Esophagus (tissue), 2 donors: ENCODE data around the gene ZNF282. TPM values are rescaled to one million over a fixed set of nuclear protein-coding genes. Genes with fewer than 3 reads are reported as not detected.

ENCODE experiments used
- H3K27ac ChIP-seq, 2 donors: one replicate each; pipeline ENCODE4 v1.5.1; 2013; ENCODE audit warnings: low read depth in 2 of 2, mild to moderate bottlenecking in 2 of 2, inconsistent platforms in 1 of 2, low read length in 1 of 2, moderate library complexity in 1 of 2
- H3K27me3 ChIP-seq, 2 donors: one replicate each; pipeline ENCODE4 v1.6.1; 2013; ENCODE audit warnings: low read length in 2 of 2, control low read depth in 1 of 2, mild to moderate bottlenecking in 1 of 2; ENCODE audit not compliant: insufficient read depth in 2 of 2, control insufficient read depth in 1 of 2
- H3K36me3 ChIP-seq, 2 donors: one replicate each; pipeline ENCODE4 v1.6.1; 2013; ENCODE audit warnings: low read length in 1 of 2; ENCODE audit not compliant: control insufficient read depth in 2 of 2, insufficient read depth in 2 of 2
- H3K4me1 ChIP-seq, 2 donors: one replicate each; pipeline ENCODE4 v1.6.1; 2013; ENCODE audit warnings: low read length in 1 of 2; ENCODE audit not compliant: control insufficient read depth in 2 of 2, insufficient read depth in 2 of 2
- H3K4me3 ChIP-seq, 2 donors: one replicate each; pipeline ENCODE4 v1.5.1; 2013; ENCODE audit warnings: low read length in 2 of 2, mild to moderate bottlenecking in 2 of 2, low read depth in 1 of 2, moderate library complexity in 1 of 2
- H3K9me3 ChIP-seq, 2 donors: one replicate each; pipeline ENCODE4 v1.6.1; 2013; ENCODE audit warnings: mild to moderate bottlenecking in 2 of 2, low read depth in 1 of 2, low read length in 1 of 2, moderate library complexity in 1 of 2; ENCODE audit not compliant: control insufficient read depth in 2 of 2, insufficient read depth in 1 of 2
- WGBS, 2 donors: extraction: QIAGEN DNeasy Blood & Tissue Kit; methylation state at CpG; one replicate each; pipeline ENCODE4 v1.1.7; 2013; 5-methylcytosine and 5-hydroxymethylcytosine counted together
- polyA plus RNA-seq, 2 donors: library from polyadenylated mRNA; stranded (reverse); fragments of 200-250 nt; gene quantifications; one replicate each; pipeline ENCODE4 v1.2.3, GENCODE V29; 2013
- donor health status: healthy with polysubstance abuse.
- donor health status: Bipolar disorder and iron deficiency.

Gene ZNF282
- polyA plus RNA-seq, 2 donors: 9.5 to 11.7 TPM

DNA sequence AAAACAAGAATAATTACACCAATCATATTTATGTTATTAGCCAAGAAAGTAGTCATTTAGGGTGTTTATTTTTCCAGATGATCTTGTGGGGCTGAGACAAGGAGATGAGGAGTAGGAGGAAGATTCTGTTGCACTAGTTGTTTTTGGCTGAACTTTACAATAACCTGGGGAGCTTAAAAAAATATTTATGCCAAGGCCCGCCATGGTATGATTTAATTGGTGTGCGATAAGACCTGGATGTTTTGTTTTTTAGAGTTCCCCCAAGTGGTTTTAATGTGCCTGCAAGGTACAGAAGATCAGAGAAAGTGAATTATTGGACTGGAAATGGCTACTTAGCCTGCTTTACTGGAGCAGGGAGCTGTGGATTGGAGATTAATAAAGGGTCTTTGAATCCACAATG is 7.1 kb upstream of the ZNF282 start:
- H3K4me1 ChIP-seq: no peaks in the 10 kb centered on the region
- H3K27me3 ChIP-seq: no peaks in the 10 kb centered on the region
- no peaks in the 10 kb centered on the region for H3K9me3 ChIP-seq
- H3K27ac ChIP-seq: no peak overlapping the region
- 51 to 53% methylated on average over 2 of the region's 2 CpGs for WGBS, 2 donors
- no peaks in the 10 kb centered on the region for H3K36me3 ChIP-seq
- H3K4me3 ChIP-seq: no peak overlapping the region

DNA sequence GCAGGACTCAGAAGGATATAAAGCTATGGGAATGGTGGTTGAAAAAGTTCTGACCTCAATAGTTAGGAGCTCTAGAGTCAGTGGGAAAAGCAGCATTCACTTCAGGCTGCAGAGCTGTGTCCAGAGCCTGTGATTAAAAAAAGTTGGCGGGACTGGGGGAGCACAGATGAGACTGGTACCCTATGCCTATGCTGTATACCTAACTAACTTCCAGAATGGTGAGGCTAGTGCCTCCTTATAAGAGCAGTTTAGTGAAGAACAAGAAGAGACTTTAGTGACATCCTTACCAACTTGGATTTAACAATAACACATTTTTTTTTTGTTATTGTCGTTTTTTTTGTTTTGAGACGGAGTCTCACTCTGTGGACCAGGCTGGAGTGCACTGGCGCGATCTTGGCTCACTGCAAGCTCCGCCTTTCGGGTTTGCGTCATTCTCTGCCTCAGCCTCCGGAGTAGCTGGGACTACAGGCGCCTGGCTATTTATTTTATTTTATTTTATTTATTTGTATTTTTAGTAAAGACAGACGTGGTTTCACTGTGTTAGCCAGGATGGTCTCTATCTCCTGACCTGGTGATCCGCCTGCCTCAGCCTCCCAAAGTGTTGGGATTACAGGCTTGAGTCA is 6.6 kb upstream of the ZNF282 start:
- no peaks in the 10 kb centered on the region for H3K4me1 ChIP-seq
- no peaks in the 10 kb centered on the region for H3K36me3 ChIP-seq
- H3K27ac ChIP-seq: no peak overlapping the region
- 58 to 65% methylated on average over 12 of the region's 12 CpGs for WGBS, 2 donors
- no peak overlapping the region for H3K4me3 ChIP-seq
- no peaks in the 10 kb centered on the region for H3K27me3 ChIP-seq
- no peaks in the 10 kb centered on the region for H3K9me3 ChIP-seq

DNA sequence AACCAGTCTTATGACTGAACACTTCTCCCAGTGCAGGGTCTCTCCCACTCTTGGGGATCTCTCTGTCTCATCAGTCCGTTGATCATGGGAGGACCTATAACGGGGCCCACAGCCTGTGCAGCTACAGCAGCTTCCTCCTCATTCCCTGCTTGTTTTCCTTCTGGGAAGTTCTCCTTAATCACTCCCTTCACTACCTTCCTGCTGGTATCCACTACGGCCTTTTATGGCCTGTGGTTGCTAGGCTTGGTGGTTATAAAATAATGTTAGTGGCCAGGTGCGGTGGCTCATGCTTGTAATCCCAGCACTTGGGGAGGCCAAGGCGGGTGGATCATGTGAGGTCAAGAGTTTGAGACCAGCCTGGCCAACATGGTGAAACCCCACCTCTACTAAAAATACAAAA is 3.5 kb upstream of the ZNF282 start:
- no peak overlapping the region for H3K27ac ChIP-seq
- H3K4me3 ChIP-seq: no peak overlapping the region
- no peaks in the 10 kb centered on the region for H3K27me3 ChIP-seq
- 68 to 71% methylated on average over 5 of the region's 5 CpGs for WGBS, 2 donors
- peaks cover 2 to 7% of the 10 kb centered on the region in 2 donors for H3K4me1 ChIP-seq
- H3K36me3 ChIP-seq: no peaks in the 10 kb centered on the region
- no peaks in the 10 kb centered on the region for H3K9me3 ChIP-seq

DNA sequence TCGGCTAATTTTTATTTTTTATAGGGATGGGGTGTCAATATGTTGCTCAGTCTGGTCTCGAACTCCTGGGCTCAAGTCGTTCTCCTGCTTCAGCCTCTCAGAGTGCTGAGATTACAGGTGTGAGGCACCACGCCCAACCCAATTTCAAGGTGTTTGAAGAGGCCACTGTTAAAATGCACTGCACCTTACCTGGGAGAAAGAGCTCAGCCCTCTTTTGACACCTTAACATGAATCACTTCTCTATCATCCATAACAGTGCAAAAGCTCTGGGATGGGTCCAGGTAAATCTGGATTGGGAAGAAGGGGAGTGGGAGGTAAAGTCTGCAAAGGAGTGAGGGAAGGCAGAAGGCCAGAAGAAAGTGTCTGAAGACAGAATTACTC is 557 bp upstream of the ZNF282 start:
- Histone ChIP-seq H3K4me3 (peak overlapping the region; percentile 59 to 84), H3K9me3 (no peaks in the 10 kb centered on the region), H3K4me1 (peaks cover 2 to 12% of the 10 kb centered on the region in 2 donors), H3K27ac (peak overlapping the region; percentile 90 to 93), H3K36me3 (peaks cover 4 to 13% of the 10 kb centered on the region in 2 donors), H3K27me3 (no peaks in the 10 kb centered on the region)
- WGBS, 2 donors: 65 to 69% methylated on average over 4 of the region's 4 CpGs

DNA sequence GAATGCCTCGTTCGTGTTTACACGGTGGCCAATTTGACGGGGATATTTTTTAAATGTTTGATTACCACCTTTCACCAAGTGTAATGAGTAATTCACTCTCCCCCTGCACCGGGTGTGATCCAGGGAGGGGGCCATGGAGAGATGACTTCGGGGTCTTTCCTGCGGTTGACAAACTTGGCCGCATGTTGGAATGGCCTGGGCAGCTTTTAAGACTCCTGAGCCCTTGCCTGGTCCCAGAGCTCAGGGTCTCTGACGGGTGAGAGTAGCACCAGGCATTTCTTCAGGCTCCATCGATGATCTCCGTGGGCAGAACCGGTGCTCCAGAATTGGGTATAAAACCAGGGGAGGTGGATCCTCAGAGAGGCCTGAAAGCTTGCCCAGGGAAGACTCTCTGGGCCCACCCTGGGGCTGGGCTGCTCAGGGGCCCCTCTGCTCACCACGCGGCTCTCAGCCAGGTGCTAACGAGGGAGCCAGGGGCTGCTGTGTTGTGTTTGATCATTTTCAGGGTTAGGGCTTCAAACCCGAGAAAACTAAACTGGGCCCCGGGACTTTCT is 882 bp downstream of the ZNF282 start:
- WGBS, 2 donors: 1 to 3% methylated on average over 17 of the region's 17 CpGs
- H3K4me3 ChIP-seq: peak overlapping the region; percentile 59 to 84
- peaks cover 2 to 12% of the 10 kb centered on the region in 2 donors for H3K4me1 ChIP-seq

DNA sequence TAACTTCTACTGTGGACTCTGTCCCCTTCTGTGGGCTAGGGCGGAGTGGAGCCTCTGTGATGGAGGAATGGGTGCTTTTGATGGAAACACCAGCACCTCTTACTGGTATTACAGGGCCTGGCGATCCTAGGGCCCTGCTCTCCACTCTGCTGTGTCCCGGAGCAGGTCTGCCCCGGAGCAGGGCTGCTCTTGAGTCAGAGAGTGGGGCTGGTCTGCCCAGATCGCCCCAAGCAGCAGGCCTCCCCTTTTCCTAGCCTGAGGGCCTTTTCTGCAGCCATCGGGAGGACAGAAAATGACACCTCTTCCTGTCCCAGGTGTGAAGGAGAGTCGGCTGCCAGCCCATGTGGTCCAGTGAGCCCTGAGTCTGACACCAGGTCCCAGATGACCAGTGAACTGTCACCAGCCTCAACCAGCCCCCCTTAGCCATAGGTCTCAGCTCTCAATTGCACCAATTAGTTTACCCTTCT is 1.4 kb downstream of the ZNF282 start:
- Histone ChIP-seq H3K36me3 (peaks cover 4 to 27% of the 10 kb centered on the region in 2 donors), H3K27me3 (no peaks in the 10 kb centered on the region), H3K27ac (peak overlapping the region; percentile 90 to 93), H3K4me3 (peak overlapping the region; percentile 59 to 84), H3K4me1 (peaks cover 2 to 12% of the 10 kb centered on the region in 2 donors), H3K9me3 (no peaks in the 10 kb centered on the region)
- WGBS, 2 donors: 6 to 12% methylated on average over 7 of the region's 7 CpGs

More for the DNA sequence above, 882 bp downstream of the ZNF282 start:
- peaks cover 4 to 24% of the 10 kb centered on the region in 2 donors for H3K36me3 ChIP-seq
- peak overlapping the region; percentile 90 to 93 for H3K27ac ChIP-seq
- H3K9me3 ChIP-seq: no peaks in the 10 kb centered on the region
- no peaks in the 10 kb centered on the region for H3K27me3 ChIP-seq

DNA sequence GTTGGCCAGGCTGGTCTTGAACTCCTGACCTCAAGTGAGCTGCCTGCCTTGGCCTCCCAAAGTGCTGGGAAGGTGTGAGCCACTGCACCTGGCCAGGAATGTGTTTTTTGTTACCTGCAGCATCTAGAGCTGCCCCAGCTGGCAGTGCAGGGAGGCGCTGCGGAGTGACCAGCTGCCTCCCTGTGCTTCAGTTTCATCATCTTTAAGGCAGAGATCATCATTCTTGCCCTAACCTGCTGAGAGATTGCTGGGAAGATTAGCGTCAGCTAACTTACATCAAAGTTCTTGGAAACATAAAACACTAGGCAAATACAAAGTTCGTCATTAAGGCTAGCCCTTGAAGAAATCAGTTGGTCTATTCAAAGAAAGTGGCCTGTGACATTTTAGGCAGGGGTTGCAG is 2.3 kb downstream of the ZNF282 start:
- Histone ChIP-seq H3K36me3 (peaks cover 4 to 30% of the 10 kb centered on the region in 2 donors), H3K27me3 (no peaks in the 10 kb centered on the region), H3K9me3 (no peaks in the 10 kb centered on the region), H3K4me1 (peaks cover 2 to 12% of the 10 kb centered on the region in 2 donors), H3K4me3 (no peak overlapping the region), H3K27ac (no peak overlapping the region)
- 42 to 54% methylated on average over 4 of the region's 4 CpGs for WGBS, 2 donors

DNA sequence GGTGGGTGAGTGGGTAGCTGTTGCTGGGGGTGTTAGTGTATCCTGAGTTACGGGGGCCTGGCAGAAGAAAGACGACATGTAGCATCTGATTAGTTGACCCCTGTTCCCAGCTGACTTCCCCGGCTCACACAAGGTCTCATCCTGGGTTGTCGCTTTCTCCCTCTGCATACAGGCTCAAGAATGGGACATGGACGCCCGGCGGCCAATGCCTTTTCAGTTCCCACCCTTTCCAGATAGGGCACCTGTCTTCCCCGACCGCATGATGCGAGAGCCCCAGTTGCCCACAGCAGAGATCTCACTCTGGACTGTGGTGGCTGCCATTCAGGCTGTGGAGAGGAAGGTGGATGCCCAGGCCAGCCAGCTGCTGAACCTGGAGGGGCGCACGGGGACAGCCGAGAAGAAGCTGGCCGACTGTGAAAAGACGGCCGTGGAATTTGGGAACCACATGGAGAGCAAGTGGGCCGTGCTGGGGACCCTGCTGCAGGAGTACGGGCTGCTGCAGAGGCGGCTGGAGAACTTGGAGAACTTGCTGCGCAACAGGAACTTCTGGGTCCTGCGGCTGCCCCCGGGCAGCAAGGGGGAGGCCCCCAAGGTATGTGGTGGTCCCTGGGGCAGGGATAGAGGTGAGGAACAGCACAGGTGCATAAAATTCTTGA is 2.9 kb downstream of the ZNF282 start:
- 89 to 92% methylated on average over 20 to 22 of the region's 22 CpGs for WGBS, 2 donors
- Histone ChIP-seq H3K4me3 (no peak overlapping the region), H3K27ac (no peak overlapping the region), H3K27me3 (no peaks in the 10 kb centered on the region), H3K36me3 (peaks cover 4 to 32% of the 10 kb centered on the region in 2 donors), H3K4me1 (peaks cover 2 to 12% of the 10 kb centered on the region in 2 donors), H3K9me3 (no peaks in the 10 kb centered on the region)

DNA sequence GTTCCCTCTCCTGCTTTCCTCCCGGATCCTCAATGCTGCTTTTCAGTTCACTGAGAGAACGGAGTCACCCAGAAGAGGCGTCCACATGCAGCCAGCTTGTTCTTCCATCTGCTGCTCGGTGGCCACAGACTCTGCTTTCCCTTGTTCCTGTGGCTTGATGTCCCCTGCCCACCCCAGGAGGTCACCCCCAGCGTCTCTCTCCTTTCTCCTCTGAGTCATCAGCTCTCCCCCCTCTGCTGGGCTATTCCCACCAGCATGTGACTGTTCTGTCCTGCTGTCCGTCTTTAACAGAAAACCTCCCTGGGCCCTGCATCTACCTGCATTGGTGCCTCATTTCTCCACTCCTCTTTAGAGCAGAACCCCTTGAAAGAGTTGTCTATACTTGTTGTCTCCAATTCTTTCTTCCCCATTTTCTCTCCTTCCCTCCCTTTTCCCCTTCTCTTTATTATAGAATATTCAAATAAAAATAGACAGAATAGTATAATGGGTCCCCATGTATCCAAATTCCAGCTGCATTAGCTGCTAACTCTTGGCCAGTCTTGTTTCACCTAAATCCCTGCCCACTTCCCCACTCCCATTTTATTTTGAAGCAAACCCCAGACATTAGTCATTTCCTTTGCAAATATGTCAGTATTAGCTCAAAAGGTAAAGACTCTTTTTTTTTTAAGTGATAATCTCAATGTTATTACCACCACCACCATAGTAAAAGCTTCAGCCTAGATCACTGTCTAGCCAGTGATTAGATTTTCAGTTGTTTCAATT is 4.1 kb downstream of the ZNF282 start:
- Histone ChIP-seq H3K27ac (no peak overlapping the region), H3K4me1 (peaks cover 2 to 12% of the 10 kb centered on the region in 2 donors), H3K27me3 (no peaks in the 10 kb centered on the region), H3K4me3 (no peak overlapping the region), H3K36me3 (peaks cover 4 to 36% of the 10 kb centered on the region in 2 donors), H3K9me3 (no peaks in the 10 kb centered on the region)
- 89 to 95% methylated on average over 6 of the region's 6 CpGs for WGBS, 2 donors
